GM18868 (cell line): ENCODE measurements around the gene CDC20.
A peak's percentile ranks its signal among the peaks of the same experiment; 100 is the strongest.

ENCODE experiments used
- ATAC-seq: cut with Tn5 transposase; IDR thresholded peaks from one replicate; pipeline ENCODE4 v1.9.1; 2021; ENCODE audit warnings: mild to moderate bottlenecking, moderate library complexity; ENCODE audit not compliant: unreplicated experiment

Gene CDC20

DNA sequence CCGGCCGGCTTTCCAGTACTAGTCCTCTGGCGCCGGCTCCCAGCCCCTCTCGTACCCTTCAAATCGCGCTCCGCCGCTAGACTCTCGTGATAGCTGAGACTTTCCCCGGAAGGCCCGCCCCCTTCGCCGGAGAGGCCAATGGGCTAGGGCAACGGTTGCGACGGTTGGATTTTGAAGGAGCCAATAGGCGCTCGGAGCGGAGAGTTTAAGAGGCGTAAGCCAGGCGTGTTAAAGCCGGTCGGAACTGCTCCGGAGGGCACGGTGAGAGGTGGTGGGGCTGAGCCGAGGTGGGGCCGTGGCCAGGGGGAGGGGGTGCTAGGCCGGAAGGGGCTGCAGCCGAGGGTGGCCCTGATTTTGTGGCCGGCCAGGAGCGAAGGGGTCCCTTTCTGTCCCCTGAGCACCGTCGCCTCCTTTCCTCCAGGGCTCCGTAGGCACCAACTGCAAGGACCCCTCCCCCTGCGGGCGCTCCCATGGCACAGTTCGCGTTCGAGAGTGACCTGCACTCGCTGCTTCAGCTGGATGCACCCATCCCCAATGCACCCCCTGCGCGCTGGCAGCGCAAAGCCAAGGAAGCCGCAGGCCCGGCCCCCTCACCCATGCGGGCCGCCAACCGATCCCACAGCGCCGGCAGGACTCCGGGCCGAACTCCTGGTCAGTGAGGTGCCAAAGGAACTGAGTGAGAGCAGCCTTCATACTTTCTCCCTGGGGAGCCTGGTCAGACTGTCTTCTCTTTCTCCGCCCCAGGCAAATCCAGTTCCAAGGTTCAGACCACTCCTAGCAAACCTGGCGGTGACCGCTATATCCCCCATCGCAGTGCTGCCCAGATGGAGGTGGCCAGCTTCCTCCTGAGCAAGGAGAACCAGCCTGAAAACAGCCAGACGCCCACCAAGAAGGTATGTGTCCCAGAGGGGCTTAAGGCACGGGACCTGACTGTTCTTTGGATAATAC lies at the start of gene CDC20:
TSS of gene CDC20 (plus strand) at position 236 of the 948 bp plus-strand sequence. CDS start at position 471, 235 bp downstream.
- peak; percentile 97 for ATAC-seq

DNA sequence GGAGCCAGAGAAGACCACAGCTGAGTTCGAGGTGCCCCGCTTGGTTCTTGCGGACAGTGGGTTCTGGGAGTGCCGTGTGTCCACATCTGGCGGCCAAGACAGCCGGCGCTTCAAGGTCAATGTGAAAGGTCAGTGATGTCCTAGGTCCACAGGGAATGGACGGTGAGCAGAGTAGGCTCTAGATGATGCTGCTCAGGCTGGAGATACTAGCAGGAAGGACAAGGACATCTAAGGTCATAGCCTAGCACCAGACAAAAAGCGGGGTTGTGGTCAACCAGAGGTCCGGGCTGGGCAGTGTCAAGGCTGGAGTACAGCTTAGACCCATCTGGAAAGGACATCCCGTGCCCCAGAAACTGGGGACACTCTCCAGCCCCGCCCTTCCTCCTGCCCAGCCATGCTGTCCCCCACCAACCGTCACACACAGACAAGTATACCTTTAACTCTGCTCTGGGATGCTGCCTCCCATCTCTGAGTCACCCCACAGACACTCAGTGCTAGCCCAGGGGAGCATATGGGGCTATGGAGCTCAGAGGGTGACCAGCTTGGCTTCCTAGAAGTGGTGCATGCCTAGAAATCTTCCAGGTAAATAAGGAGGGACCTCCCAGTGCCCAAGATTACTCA lies 49.3 kb upstream of the CDC20 start:
- no peak for ATAC-seq

- no peak for ATAC-seq
Observed at GRCh38 chr1:43311521-43311920, 47.3 kb upstream of the CDC20 start.

DNA sequence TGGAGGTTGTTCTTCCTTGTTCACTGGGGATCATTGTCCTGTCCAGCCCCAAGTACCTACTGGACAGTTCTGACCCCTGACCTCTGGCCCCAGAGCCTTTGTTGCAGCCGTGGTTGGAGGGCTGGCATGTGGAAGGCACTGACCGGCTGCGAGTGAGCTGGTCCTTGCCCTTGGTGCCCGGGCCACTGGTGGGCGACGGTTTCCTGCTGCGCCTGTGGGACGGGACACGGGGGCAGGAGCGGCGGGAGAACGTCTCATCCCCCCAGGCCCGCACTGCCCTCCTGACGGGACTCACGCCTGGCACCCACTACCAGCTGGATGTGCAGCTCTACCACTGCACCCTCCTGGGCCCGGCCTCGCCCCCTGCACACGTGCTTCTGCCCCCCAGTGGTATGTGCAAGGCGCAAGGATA lies 46.6 kb upstream of the CDC20 start:
- ATAC-seq: no peak

GRCh38 chr1:43312663-43313515 lies 45.9 kb upstream of the CDC20 start:
- ATAC-seq: no peak

DNA sequence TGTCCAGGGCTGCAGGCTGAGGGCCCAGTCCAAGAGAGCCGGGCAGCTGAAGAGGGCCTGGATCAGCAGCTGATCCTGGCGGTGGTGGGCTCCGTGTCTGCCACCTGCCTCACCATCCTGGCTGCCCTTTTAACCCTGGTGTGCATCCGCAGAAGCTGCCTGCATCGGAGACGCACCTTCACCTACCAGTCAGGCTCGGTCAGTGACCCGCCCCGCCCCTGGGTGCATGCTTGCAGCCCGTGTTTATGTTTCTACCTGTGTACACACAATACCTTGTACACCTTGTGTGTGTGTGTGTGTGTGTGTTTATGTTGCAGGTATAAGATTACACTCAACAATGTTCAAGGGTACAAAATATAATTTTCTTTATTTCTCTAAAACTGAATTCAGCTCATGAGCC lies 45.0 kb upstream of the CDC20 start:
- no peak for ATAC-seq

GRCh38 chr1:43314233-43314632 lies 44.5 kb upstream of the CDC20 start:
- no peak for ATAC-seq

DNA sequence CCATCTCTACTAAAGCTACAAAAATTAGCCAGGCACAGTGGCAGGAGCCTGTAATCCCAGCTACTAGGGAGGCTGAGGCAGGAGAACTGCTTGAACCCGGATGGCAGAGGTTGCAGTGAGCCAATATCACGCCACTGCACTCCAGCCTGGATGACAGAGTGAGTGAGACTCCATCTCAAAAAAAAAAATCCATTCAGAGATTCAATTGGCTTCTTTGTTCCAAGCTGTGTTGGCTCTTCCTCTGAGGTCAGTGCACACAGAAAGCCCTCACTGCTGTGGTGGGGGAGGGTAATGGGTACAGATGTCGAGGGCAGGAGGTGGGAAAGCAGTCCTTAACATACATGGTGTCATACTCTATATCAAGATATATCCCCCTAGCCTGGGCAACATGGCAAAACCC lies 43.3 kb upstream of the CDC20 start:
- ATAC-seq: no peak

- no peak for ATAC-seq
Observed at GRCh38 chr1:43315963-43316737, 42.6 kb upstream of the CDC20 start.

- no peak for ATAC-seq
Observed at GRCh38 chr1:43316738-43317520, 41.9 kb upstream of the CDC20 start.

DNA sequence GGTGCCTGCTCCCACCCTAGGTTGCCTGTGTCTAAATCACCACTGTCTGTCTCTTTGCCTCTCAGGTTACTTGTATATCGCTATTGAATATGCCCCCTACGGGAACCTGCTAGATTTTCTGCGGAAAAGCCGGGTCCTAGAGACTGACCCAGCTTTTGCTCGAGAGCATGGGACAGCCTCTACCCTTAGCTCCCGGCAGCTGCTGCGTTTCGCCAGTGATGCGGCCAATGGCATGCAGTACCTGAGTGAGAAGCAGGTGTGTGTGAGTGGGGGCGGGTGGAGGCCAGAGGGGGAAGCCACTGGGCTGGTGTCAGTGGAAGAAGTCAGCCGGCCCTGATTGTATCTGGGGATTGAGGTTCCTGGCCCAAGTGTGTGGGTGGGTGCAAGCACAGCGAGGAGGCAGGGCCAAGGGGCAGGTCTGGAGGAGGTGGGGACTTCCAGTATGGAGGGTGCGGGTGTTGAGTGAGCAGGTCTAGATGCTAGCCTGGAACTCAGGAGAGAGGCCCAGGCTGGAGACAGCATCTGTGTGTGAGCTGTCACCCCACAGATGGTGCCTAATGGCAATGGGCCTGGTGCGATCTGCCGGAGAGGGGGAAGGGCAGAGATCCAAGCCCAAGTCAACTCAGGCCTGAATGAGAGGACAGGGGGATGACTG lies 40.8 kb upstream of the CDC20 start:
- no peak for ATAC-seq

- no peak for ATAC-seq
Observed at GRCh38 chr1:43318831-43319230, 40.0 kb upstream of the CDC20 start.

- no peak for ATAC-seq
Observed at GRCh38 chr1:43319288-43319687, 39.5 kb upstream of the CDC20 start.

DNA sequence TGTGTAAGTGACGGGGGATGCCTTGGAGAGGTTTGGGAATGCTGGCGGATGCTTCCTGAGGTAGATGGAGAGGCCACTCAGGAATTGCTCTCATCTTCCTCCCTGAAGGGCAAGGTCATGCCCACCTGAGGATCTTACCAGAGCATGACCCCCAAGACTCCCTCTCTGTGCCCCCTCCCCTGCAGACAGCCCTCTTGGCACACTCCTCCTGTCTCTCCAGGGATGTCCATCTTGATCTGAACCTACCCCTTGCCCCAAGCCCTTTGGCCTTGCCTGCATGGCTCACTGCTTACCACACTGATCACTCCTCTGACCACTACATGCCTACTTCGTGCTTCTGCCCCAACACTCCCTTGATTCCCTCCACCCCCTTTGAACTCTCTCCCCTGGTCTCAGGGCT lies 39.0 kb upstream of the CDC20 start:
- ATAC-seq: no peak

- no peak for ATAC-seq
Observed at GRCh38 chr1:43321331-43321891, 37.4 kb upstream of the CDC20 start.

DNA sequence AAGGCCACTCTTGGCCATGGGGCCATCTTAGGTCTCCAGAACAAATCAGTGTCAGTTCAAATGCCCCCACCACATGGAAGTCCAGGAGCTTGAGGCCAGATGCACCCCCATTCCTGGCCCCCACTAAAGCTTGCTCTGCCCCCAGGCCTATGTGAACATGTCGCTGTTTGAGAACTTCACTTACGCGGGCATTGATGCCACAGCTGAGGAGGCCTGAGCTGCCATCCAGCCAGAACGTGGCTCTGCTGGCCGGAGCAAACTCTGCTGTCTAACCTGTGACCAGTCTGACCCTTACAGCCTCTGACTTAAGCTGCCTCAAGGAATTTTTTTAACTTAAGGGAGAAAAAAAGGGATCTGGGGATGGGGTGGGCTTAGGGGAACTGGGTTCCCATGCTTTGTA lies 36.3 kb upstream of the CDC20 start:
- ATAC-seq: no peak

DNA sequence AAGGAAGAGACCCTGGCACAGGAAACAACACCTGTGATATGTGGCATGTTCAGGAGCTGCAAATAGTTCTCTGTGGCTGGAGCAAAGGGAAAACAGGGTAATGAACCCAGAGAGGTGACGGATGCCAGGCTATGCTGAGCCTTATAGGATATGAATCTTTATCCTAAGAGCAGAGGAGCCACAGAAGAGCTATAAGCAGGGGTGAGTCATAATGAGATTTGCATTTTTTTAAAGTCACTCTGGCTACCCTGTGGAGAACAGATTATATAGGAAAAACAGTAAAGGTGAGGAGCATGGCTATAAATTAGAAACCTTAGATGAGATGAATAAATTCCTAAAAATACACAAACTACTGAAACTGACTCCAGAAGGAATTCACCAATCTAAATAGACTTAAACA lies 34.0 kb upstream of the CDC20 start:
- no peak for ATAC-seq

DNA sequence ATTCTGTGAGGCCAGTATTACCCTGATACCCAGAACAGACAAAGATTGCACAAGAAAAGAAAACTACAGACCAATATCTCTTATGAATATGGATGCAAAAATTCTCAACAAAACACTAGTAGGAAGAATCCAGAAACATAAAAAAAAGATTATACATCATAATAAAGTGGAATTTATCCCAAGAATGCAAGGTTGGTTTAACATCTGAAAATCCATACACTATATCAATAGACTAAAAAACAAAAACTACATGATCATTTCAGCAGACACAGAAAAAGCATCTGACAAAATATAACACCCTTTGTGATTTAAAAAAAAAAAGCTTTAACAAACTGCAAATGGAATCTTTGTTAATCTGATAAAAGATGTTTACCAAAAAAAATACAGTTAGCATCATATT lies 33.4 kb upstream of the CDC20 start:
- no peak for ATAC-seq
